Neural cell (in vitro differentiated cells): ENCODE measurements around the gene STK24. TPM values are rescaled to one million over a fixed set of nuclear protein-coding genes. Genes with fewer than 3 reads are reported as not detected.

Source experiments
- H2AFZ ChIP-seq: fragments of 200-600, 300-800 bp; sonication (generic), shearing (Covaris generic); 2 replicates; pipeline ENCODE4 v1.6.0; 2014; ENCODE audit warnings: low read depth, mild to moderate bottlenecking, antibody characterized with exemption, low read length, moderate library complexity
- H3F3A ChIP-seq: fragments of 200-600 bp; shearing (Covaris generic); 2 replicates; pipeline ENCODE4 v1.6.1; 2016; ENCODE audit warnings: mild to moderate bottlenecking, moderate library complexity, mixed read lengths, antibody characterized with exemption, low read length; ENCODE audit not compliant: insufficient read depth, poor library complexity, severe bottlenecking
- H3K27ac ChIP-seq: fragments of 200-600, 300-800 bp; sonication (generic), shearing (Covaris generic); 2 replicates; pipeline ENCODE4 v1.5.1; 2014; ENCODE audit warnings: mild to moderate bottlenecking, low read length, moderate library complexity
- H3K27me3 ChIP-seq: fragments of 300-800, 200-600 bp; sonication (generic), shearing (Covaris generic); 2 replicates; pipeline ENCODE4 v1.6.0; 2014; ENCODE audit warnings: mild to moderate bottlenecking, low read depth, low read length, moderate library complexity; ENCODE audit not compliant: insufficient read depth
- H3K36me3 ChIP-seq: fragments of 300-800, 200-600 bp; sonication (generic), shearing (Covaris generic); 2 replicates; pipeline ENCODE4 v1.5.1; 2014; ENCODE audit warnings: mild to moderate bottlenecking, antibody characterized with exemption, low read length, moderate library complexity; ENCODE audit not compliant: insufficient read depth
- H3K4me2 ChIP-seq: fragments of 300-800, 200-600 bp; sonication (generic), shearing (Covaris generic); 2 replicates; pipeline ENCODE4 v1.6.0; 2014; ENCODE audit warnings: mild to moderate bottlenecking, low read length
- H3K4me3 ChIP-seq: fragments of 300-800, 200-600 bp; sonication (generic), shearing (Covaris generic); 2 replicates; pipeline ENCODE4 v1.5.1; 2014; ENCODE audit warnings: mild to moderate bottlenecking, low read length, moderate library complexity
- H3K79me2 ChIP-seq: fragments of 200-600 bp; shearing (Covaris generic); replicated peaks from 2 replicates; pipeline ENCODE4 v1.6.0; 2014; ENCODE audit warnings: mild to moderate bottlenecking, low read length, moderate library complexity; ENCODE audit not compliant: insufficient read depth
- H3K9ac ChIP-seq: fragments of 300-800, 200-600 bp; sonication (generic), shearing (Covaris generic); 2 replicates; pipeline ENCODE4 v1.6.1; 2016; ENCODE audit warnings: mild to moderate bottlenecking, low read length, mixed read lengths
- H3K9me2 ChIP-seq: fragments of 200-600 bp; shearing (Covaris generic); 2 replicates; pipeline ENCODE4 v1.6.1; 2016; ENCODE audit warnings: mild to moderate bottlenecking, low read length, mixed read lengths; ENCODE audit not compliant: insufficient read depth
- H3K9me3 ChIP-seq: fragments of 200-600, 300-800 bp; sonication (generic), shearing (Covaris generic); 2 replicates; pipeline ENCODE4 v1.6.1; 2016; ENCODE audit warnings: mild to moderate bottlenecking, mixed run types, low read length, moderate library complexity, mixed read lengths
- H4K20me1 ChIP-seq: fragments of 200-600 bp; shearing (Covaris generic); 2 replicates; pipeline ENCODE4 v1.6.1; 2016; ENCODE audit warnings: mild to moderate bottlenecking, mixed run types; ENCODE audit not compliant: insufficient read depth
- EP300 ChIP-seq: fragments of 450-650 bp; conservative IDR thresholded peaks from 2 replicates; pipeline ENCODE4 v1.6.1; 2014; ENCODE audit warnings: antibody characterized with exemption, mild to moderate bottlenecking, moderate library complexity; ENCODE audit not compliant: poor library complexity, severe bottlenecking
- EZH2 ChIP-seq: fragments of 200-600, 300-800 bp; shearing (Covaris generic), sonication (generic); IDR thresholded peaks from 2 replicates; pipeline ENCODE4 v1.6.1; 2014; ENCODE audit warnings: antibody characterized with exemption, low read length, borderline replicate concordance, mild to moderate bottlenecking; ENCODE audit not compliant: insufficient read depth, poor library complexity, severe bottlenecking
- MXI1 ChIP-seq: fragments of 450-650 bp; conservative IDR thresholded peaks from 2 replicates; pipeline ENCODE4 v1.6.1; 2014; ENCODE audit warnings: antibody characterized with exemption, mild to moderate bottlenecking; ENCODE audit not compliant: poor library complexity, severe bottlenecking
- POLR2AphosphoS5 ChIP-seq: IDR thresholded peaks from 2 replicates; pipeline ENCODE4 v1.6.1; 2012
- RAD21 ChIP-seq: fragments of 450-650 bp; conservative IDR thresholded peaks from 2 replicates; pipeline ENCODE4 v1.6.1; 2014; ENCODE audit warnings: antibody characterized with exemption, mild to moderate bottlenecking, moderate library complexity
- REST ChIP-seq: IDR thresholded peaks from 2 replicates; pipeline ENCODE4 v1.6.1; 2012; ENCODE audit warnings: borderline replicate concordance
- SMC3 ChIP-seq: fragments of 450-650 bp; conservative IDR thresholded peaks from 2 replicates; pipeline ENCODE4 v1.6.1; 2014; ENCODE audit warnings: antibody characterized with exemption, mild to moderate bottlenecking, moderate library complexity; ENCODE audit not compliant: poor library complexity
- TAF1 ChIP-seq: IDR thresholded peaks from 2 replicates; pipeline ENCODE4 v1.6.1; 2012; ENCODE audit warnings: low read depth
- polyA plus RNA-seq: library from polyadenylated mRNA; depleted of rRNA; stranded (reverse); fragments of >200 nt; gene quantifications from 2 replicates; pipeline ENCODE4 v1.2.3, GENCODE V29; 2014
- TF ChIP-seq, protein P1 (sequence below): fragments of 450-650 bp; IDR thresholded peaks from 2 replicates; pipeline ENCODE4 v1.5.1; 2014; ENCODE audit warnings: antibody characterized with exemption, mild to moderate bottlenecking, moderate library complexity; ENCODE audit not compliant: poor library complexity, severe bottlenecking

The STK24 gene
- polyA plus RNA-seq, 1 donor from 2014 or later: 66.0 TPM

DNA sequence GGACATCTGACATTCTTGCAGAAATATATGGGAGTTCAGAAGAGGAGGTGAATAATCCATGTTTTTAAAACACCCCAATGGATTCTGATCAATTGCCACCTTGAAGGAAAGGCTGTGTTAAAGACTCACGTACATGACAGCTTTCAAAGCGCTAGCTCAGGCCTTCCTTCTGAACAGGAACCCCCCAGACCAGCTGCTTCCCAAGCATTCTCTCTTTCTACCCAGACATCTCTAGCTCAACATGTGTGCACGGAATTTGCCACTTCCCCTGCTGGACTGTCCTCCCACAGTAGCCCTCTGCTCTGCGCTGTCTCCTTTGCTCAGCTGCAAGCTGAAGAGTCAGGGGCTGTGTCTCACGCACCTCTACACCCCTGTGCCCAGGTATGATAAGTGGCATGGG lies 54.5 kb downstream of the STK24 start:
- no peak overlapping the region for H3K27ac ChIP-seq
- no peaks in the 10 kb centered on the region for H3K9me2 ChIP-seq
- no peak overlapping the region for H3K4me2 ChIP-seq

DNA sequence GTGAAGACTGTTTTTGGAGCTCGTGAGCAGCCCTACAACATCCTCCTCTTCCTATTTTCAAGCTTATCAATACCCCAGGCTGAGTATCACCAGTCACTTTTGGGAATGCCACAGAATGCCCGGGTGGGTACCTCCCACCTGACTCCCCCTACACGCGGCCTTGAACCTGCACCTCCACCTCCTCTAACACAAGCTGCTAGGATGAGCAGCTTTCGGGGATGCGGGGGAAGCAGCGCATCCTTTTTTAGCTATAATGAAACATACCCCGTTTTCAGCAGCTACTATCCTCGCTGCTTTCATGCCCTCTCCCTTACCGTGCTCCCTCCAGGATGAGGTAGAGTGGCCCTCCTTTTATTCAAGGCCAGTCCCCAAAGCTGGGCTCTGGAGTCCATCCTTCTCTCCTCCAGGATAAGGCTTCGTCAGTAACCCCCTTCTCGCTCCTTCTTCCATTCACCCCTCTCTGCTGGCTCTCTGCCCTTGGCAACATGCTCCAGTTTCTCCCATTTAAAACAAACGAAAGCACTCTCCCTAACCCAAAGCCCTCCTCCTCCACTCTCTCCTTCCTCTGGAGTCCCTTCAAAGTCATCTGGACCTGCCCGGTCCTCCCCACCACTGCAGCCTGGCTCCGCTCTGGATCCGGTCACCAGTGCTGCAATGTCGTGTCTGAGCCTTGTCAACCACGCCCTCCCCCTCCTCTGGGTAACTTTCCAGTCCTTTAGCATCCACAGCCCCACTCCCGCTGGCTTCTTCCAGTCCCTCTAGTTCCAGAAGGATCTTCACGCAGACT lies 55.3 kb downstream of the STK24 start:
- H3K4me3 ChIP-seq: no peak overlapping the region
- H3K79me2 ChIP-seq: peaks cover 20% of the 10 kb centered on the region
- no peaks in the 10 kb centered on the region for H3K36me3 ChIP-seq
- H2AFZ ChIP-seq: no peak overlapping the region
- no peaks in the 10 kb centered on the region for H3K9me3 ChIP-seq
- H3F3A ChIP-seq: no peaks in the 10 kb centered on the region
- TF ChIP-seq, protein P1, sequence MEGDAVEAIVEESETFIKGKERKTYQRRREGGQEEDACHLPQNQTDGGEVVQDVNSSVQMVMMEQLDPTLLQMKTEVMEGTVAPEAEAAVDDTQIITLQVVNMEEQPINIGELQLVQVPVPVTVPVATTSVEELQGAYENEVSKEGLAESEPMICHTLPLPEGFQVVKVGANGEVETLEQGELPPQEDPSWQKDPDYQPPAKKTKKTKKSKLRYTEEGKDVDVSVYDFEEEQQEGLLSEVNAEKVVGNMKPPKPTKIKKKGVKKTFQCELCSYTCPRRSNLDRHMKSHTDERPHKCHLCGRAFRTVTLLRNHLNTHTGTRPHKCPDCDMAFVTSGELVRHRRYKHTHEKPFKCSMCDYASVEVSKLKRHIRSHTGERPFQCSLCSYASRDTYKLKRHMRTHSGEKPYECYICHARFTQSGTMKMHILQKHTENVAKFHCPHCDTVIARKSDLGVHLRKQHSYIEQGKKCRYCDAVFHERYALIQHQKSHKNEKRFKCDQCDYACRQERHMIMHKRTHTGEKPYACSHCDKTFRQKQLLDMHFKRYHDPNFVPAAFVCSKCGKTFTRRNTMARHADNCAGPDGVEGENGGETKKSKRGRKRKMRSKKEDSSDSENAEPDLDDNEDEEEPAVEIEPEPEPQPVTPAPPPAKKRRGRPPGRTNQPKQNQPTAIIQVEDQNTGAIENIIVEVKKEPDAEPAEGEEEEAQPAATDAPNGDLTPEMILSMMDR: no peak
- TF ChIP-seq EZH2 (no peak), EP300 (no peak), MXI1 (no peak)
- H3K4me2 ChIP-seq: no peak overlapping the region
- no peaks in the 10 kb centered on the region for H3K27me3 ChIP-seq
- H3K9me2 ChIP-seq: no peaks in the 10 kb centered on the region
- no peaks in the 10 kb centered on the region for H4K20me1 ChIP-seq
- no peak overlapping the region for H3K9ac ChIP-seq
- H3K27ac ChIP-seq: no peak overlapping the region

More for the DNA sequence above, 54.5 kb downstream of the STK24 start:
- no peak overlapping the region for H2AFZ ChIP-seq
- no peaks in the 10 kb centered on the region for H3K36me3 ChIP-seq
- no peaks in the 10 kb centered on the region for H3K27me3 ChIP-seq
- no peaks in the 10 kb centered on the region for H3F3A ChIP-seq
- H3K4me3 ChIP-seq: no peak overlapping the region
- no peaks in the 10 kb centered on the region for H3K9me3 ChIP-seq
- H3K79me2 ChIP-seq: peaks cover 20% of the 10 kb centered on the region
- H4K20me1 ChIP-seq: no peaks in the 10 kb centered on the region
- no peak overlapping the region for H3K9ac ChIP-seq
- TF ChIP-seq, protein P1: no peak
- TF ChIP-seq POLR2AphosphoS5 (no peak), RAD21 (no peak), EP300 (no peak), MXI1 (no peak), TAF1 (no peak), REST (no peak), SMC3 (no peak), EZH2 (no peak)
